Stomach (tissue), 9 donors: ENCODE results near the gene CCDC148. TPM values are rescaled to one million over a fixed set of nuclear protein-coding genes. Genes with fewer than 3 reads are reported as not detected.

Experiments used
- DNase-seq, 2 donors: peaks; one replicate each; pipeline versions ENCODE4 v3.0.0 to v3.0.0-alpha.2; 2013 to 2019
- H3K27ac ChIP-seq, 5 donors: fragments of 200-600 bp in 4 of 5; sonication (generic) in 4 of 5; one replicate each; pipeline ENCODE4 v1.5.1; 2013 to 2019; ENCODE audit warnings: mild to moderate bottlenecking in 1 of 5, moderate library complexity in 1 of 5
- H3K27me3 ChIP-seq, 3 donors: fragments of 200-600 bp; sonication (generic); one replicate each; pipeline ENCODE4 v1.5.1; 2017 to 2019; ENCODE audit warnings: mixed run types in 1 of 3
- H3K36me3 ChIP-seq, 4 donors: fragments of 200-600 bp; sonication (generic); 1 replicate in 3 of 4; 2 replicates in 1 of 4; pipeline ENCODE4 v1.5.1; 2016 to 2019
- H3K4me1 ChIP-seq, 4 donors: fragments of 200-600 bp; sonication (generic); one replicate each; pipeline ENCODE4 v1.5.1; 2016 to 2019
- H3K4me3 ChIP-seq, 4 donors: fragments of 200-600 bp; sonication (generic) in 3 of 4; one replicate each; pipeline ENCODE4 v1.5.1; 2016 to 2019; ENCODE audit warnings: mild to moderate bottlenecking in 1 of 4
- H3K9me3 ChIP-seq, 4 donors: fragments of 200-600 bp; sonication (generic); one replicate each; pipeline ENCODE4 v1.5.1; 2016 to 2019
- EP300 ChIP-seq: sonication (generic); formaldehyde crosslinking; IDR thresholded peaks from one replicate; pipeline ENCODE4 v1.6.1; 2017; ENCODE audit warnings: antibody characterized with exemption
- POLR2A ChIP-seq, 4 donors: fragments of 450-650 bp; IDR thresholded peaks; one replicate each; pipeline ENCODE4 v1.6.1; 2016; ENCODE audit warnings: antibody characterized with exemption in 4 of 4, control low read depth in 2 of 4, mild to moderate bottlenecking in 1 of 4, moderate library complexity in 1 of 4
- POLR2AphosphoS5 ChIP-seq, 3 donors: sonication (generic); formaldehyde crosslinking; IDR thresholded peaks; one replicate each; pipeline ENCODE4 v1.6.1; 2016; ENCODE audit warnings: antibody characterized with exemption in 3 of 3
- WGBS, 5 donors: extraction: QIAGEN DNeasy Blood & Tissue Kit in 3 of 5; methylation state at CpG; one replicate each; pipeline versions ENCODE4 v1.1.5 to v1.1.7; 2013 to 2018; 5-methylcytosine and 5-hydroxymethylcytosine counted together
- intact Hi-C: fragments of 100-400 bp; cut with DNase I; formaldehyde crosslinking; loops from one replicate; pipeline ENCODE4 v1.15.1; 2023; ENCODE audit warnings: low total_unique reads
- polyA plus RNA-seq, 3 donors: library from polyadenylated mRNA; stranded (reverse); fragments of 200-250 nt; gene quantifications; one replicate each; pipeline ENCODE4 v1.2.3, GENCODE V29; 2013
- total RNA-seq, 5 donors: library from RNA; depleted of rRNA; stranded (reverse); fragments of >200 nt; gene quantifications; one replicate each; pipeline versions ENCODE4 v1.1.0 to v1.2.3, GENCODE V29; 2014 to 2016
- TF ChIP-seq, protein P1 (sequence below), 7 experiments: fragments of 450-650 bp in 4 of 7; fragments of 200-600 bp in 3 of 7; sonication (generic) in 3 of 7; IDR thresholded peaks; one replicate each; pipeline ENCODE4 v1.5.1; 2016 to 2019; ENCODE audit warnings: antibody characterized with exemption in 7 of 7, control low read depth in 2 of 7, mild to moderate bottlenecking in 1 of 7
- donor health status: healthy with polysubstance abuse.
- donor health status: Bipolar disorder and iron deficiency.
- donor health status: healthy.

CCDC148 gene
- total and polyA plus RNA-seq, 8 donors: 0.25 to 1.3 (median 0.43) TPM; not detected in 5

DNA sequence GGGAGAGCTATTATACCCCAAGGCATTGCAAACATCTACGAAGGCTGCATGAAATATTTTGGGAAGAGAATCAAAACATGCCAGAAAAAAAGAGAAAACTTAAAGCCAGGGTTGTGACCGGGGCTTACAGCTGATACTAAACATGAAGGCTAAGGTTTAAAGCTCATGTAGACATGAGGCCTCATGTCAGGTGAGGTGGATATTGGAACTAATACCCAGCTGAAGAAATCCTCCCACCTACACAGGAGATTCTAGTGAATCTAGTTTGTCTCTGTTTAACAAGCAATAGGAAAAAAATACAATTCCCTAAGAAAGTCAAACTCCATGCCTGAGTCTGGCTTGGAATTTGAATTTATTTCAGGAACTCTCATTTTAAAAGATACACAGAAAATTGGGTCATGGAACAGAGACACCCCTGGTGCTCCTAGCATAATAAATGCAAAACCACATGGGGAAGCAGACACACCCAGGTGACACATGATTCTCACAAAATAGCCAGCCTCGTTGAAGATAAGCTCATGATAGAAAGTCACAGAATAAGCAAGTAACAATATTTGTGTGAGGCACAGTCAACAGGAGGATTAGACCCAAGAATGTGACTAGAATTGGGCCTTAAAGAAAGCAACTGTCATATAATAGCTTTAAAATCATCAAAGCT lies 312.7 kb downstream of the CCDC148 start:
- Histone ChIP-seq H3K9me3 (peaks cover 0 to 7% (median 0%) of the 10 kb centered on the region in 4 donors), H3K27me3 (no peaks in the 10 kb centered on the region), H3K4me3 (no peak overlapping the region), H3K36me3 (no peaks in the 10 kb centered on the region), H3K4me1 (no peaks in the 10 kb centered on the region), H3K27ac (no peak overlapping the region)
- DNase-seq: no peak
- intact Hi-C loops: no loop called here
- TF ChIP-seq POLR2AphosphoS5 (IDR thresholded peaks at IDR 0.05): no peak
- 55 to 67% (median 65%) methylated on average over 3 of the region's 3 CpGs for WGBS, 5 donors

GRCh38 chr2:158142568-158143332 lies 313.8 kb downstream of the CCDC148 start:
- H3K36me3 ChIP-seq: no peaks in the 10 kb centered on the region
- peaks cover 0 to 7% (median 0%) of the 10 kb centered on the region in 4 donors for H3K9me3 ChIP-seq
- intact Hi-C loops: no loop called here
- no peaks in the 10 kb centered on the region for H3K4me1 ChIP-seq
- no peak for DNase-seq
- H3K27me3 ChIP-seq: no peaks in the 10 kb centered on the region
- WGBS, 5 donors: 70 to 73% (median 72%) methylated on average over 6 of the region's 6 CpGs
- H3K4me3 ChIP-seq: no peak overlapping the region
- TF ChIP-seq, protein P1, sequence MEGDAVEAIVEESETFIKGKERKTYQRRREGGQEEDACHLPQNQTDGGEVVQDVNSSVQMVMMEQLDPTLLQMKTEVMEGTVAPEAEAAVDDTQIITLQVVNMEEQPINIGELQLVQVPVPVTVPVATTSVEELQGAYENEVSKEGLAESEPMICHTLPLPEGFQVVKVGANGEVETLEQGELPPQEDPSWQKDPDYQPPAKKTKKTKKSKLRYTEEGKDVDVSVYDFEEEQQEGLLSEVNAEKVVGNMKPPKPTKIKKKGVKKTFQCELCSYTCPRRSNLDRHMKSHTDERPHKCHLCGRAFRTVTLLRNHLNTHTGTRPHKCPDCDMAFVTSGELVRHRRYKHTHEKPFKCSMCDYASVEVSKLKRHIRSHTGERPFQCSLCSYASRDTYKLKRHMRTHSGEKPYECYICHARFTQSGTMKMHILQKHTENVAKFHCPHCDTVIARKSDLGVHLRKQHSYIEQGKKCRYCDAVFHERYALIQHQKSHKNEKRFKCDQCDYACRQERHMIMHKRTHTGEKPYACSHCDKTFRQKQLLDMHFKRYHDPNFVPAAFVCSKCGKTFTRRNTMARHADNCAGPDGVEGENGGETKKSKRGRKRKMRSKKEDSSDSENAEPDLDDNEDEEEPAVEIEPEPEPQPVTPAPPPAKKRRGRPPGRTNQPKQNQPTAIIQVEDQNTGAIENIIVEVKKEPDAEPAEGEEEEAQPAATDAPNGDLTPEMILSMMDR (IDR thresholded peaks at IDR 0.05): no peak
- TF ChIP-seq EP300: no peak
- no peak for TF ChIP-seq POLR2AphosphoS5 (IDR thresholded peaks at IDR 0.05)
- no peak for TF ChIP-seq POLR2A (IDR thresholded peaks at IDR 0.05)
- H3K27ac ChIP-seq: no peak overlapping the region

DNA sequence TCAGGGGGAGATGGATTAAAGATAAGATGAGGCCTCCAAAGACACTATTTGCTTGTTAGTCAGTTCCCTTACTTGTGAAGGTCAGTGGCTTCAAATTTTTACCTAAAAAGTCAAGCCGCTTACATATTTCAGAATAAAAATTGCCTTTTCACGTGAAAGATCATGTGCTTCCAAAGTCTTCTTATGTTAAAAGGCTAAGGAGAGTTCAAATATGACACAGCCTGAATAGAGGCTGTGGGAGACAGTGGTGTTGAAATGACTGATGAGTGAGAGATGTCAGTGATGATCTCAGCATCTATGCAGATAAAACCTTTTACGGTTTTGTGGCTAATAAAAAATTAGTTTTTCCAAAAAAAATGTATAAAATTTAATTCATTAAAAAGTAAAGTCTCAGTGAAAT lies 314.4 kb downstream of the CCDC148 start:
- no peak overlapping the region for H3K27ac ChIP-seq
- H3K4me1 ChIP-seq: no peaks in the 10 kb centered on the region
- peaks cover 0 to 7% (median 0%) of the 10 kb centered on the region in 4 donors for H3K9me3 ChIP-seq
- TF ChIP-seq POLR2A (IDR thresholded peaks at IDR 0.05) (no peak), EP300 (no peak), POLR2AphosphoS5 (IDR thresholded peaks at IDR 0.05) (no peak)
- TF ChIP-seq, protein P1 (IDR thresholded peaks at IDR 0.05): no peak
- no peak overlapping the region for H3K4me3 ChIP-seq
- DNase-seq: no peak
- no peaks in the 10 kb centered on the region for H3K36me3 ChIP-seq
- WGBS, 5 donors: 87 to 93% (median 89%) methylated on average over 3 of the region's 3 CpGs
- H3K27me3 ChIP-seq: no peaks in the 10 kb centered on the region
- intact Hi-C loops: no loop called here

- H3K4me3 ChIP-seq: no peak overlapping the region
- H3K27ac ChIP-seq: no peak overlapping the region
- no peaks in the 10 kb centered on the region for H3K9me3 ChIP-seq
- intact Hi-C loops: no loop called here
- 85 to 94% (median 91%) methylated on average over 1 of the region's 1 CpG for WGBS, 5 donors
- DNase-seq: no peak
- H3K36me3 ChIP-seq: no peaks in the 10 kb centered on the region
- H3K4me1 ChIP-seq: no peaks in the 10 kb centered on the region
- TF ChIP-seq EP300 (no peak), POLR2AphosphoS5 (IDR thresholded peaks at IDR 0.05) (no peak), POLR2A (IDR thresholded peaks at IDR 0.05) (no peak)
- TF ChIP-seq, protein P1 (IDR thresholded peaks at IDR 0.05): no peak
- H3K27me3 ChIP-seq: no peaks in the 10 kb centered on the region
Observed at GRCh38 chr2:158140201-158140600, 316.4 kb downstream of the CCDC148 start.
